CD4-positive, alpha-beta T cell (primary cell): ENCODE measurements around the gene SULF2. TPM values are rescaled to one million over a fixed set of nuclear protein-coding genes. Genes with fewer than 3 reads are reported as not detected.

Experiments
- ATAC-seq: fragments of 200-7000 bp; cut with Tn5 transposase; one replicate; pipeline ENCODE4 v1.10.0; 2022; ENCODE audit warnings: mild to moderate bottlenecking; ENCODE audit not compliant: poor library complexity
- CTCF ChIA-PET: fragments of 350-600 bp; sonication (Branson Sonifier 250); formaldehyde crosslinking; loops from one replicate; lab custom pipeline; 2021; ENCODE audit warnings: antibody characterized with exemption, inconsistent platforms; lab: Charles Lee
- POLR2A ChIA-PET: fragments of 350-600 bp; sonication (Branson Sonifier 250); formaldehyde crosslinking; loops from one replicate; lab custom pipeline; 2021; ENCODE audit warnings: antibody characterized with exemption, inconsistent platforms; lab: Charles Lee
- DNase-seq, 14 experiments: peaks; one replicate each; pipeline ENCODE4 v3.0.0-alpha.2; 2013 to 2020; ENCODE audit warnings: mixed read lengths in 2 of 14
- H3K27ac ChIP-seq, 2 donors: one replicate each; pipeline versions ENCODE4 v1.5.1 to v1.7.0; 2013; ENCODE audit warnings: low read length in 2 of 2, low read depth in 1 of 2, mild to moderate bottlenecking in 1 of 2
- H3K27me3 ChIP-seq, 2 experiments: 1 replicate in 1 of 2; 2 replicates in 1 of 2; pipeline versions ENCODE4 v1.6.1 to v1.7.0; 2013; ENCODE audit warnings: low read length in 2 of 2, control low read depth in 1 of 2, mild to moderate bottlenecking in 1 of 2, moderate library complexity in 1 of 2; ENCODE audit not compliant: insufficient read depth in 2 of 2, control insufficient read depth in 1 of 2
- H3K36me3 ChIP-seq: one replicate; pipeline ENCODE4 v1.6.1; 2013; ENCODE audit warnings: low read length, control low read depth; ENCODE audit not compliant: insufficient read depth
- H3K4me1 ChIP-seq: one replicate; pipeline ENCODE4 v1.6.1; 2013; ENCODE audit warnings: low read length, control low read depth; ENCODE audit not compliant: insufficient read depth
- H3K4me3 ChIP-seq: one replicate; pipeline ENCODE4 v1.5.1; 2013; ENCODE audit warnings: mild to moderate bottlenecking, low read length, moderate library complexity
- H3K9me3 ChIP-seq, 2 experiments: 1 replicate in 1 of 2; 2 replicates in 1 of 2; pipeline versions ENCODE4 v1.6.1 to v1.7.0; 2013; ENCODE audit warnings: low read length in 2 of 2, mild to moderate bottlenecking in 2 of 2, control low read depth in 1 of 2, moderate library complexity in 1 of 2; ENCODE audit not compliant: control insufficient read depth in 1 of 2, insufficient read depth in 1 of 2
- H3K27ac Mint-ChIP-seq: one replicate; pipeline ENCODE4 v1.8.0; 2020; ENCODE audit warnings: mixed read lengths
- H3K27me3 Mint-ChIP-seq: one replicate; pipeline ENCODE4 v1.8.0; 2021; ENCODE audit warnings: mixed read lengths
- H3K36me3 Mint-ChIP-seq: one replicate; pipeline ENCODE4 v1.8.0; 2021; ENCODE audit warnings: low read depth, mixed read lengths
- H3K4me1 Mint-ChIP-seq: one replicate; pipeline ENCODE4 v1.8.0; 2021; ENCODE audit warnings: low read depth, mixed read lengths
- H3K4me3 Mint-ChIP-seq: one replicate; pipeline ENCODE4 v1.8.0; 2020; ENCODE audit warnings: mild to moderate bottlenecking, mixed read lengths
- H3K9me3 Mint-ChIP-seq: one replicate; pipeline ENCODE4 v1.8.0; 2020; ENCODE audit warnings: mixed read lengths
- CTCF ChIP-seq: fragments of 200-600 bp; IDR thresholded peaks from one replicate; pipeline ENCODE4 v1.8.0; 2022; ENCODE audit warnings: antibody characterized with exemption, mild to moderate bottlenecking
- intact Hi-C, 2 experiments: fragments of 100-400 bp; cut with DNase I in 1 of 2; cut with micrococcal nuclease in 1 of 2; formaldehyde crosslinking; loops; one replicate each; pipeline versions ENCODE4 v1.15.1 to v1.9.0; 2023 to 2025; cut with DNase I, micrococcal nuclease
- total RNA-seq, 174 experiments: library from RNA in 2 of 174; stranded (reverse) in 2 of 174; gene quantifications; one replicate each; pipeline ENCODE4 v1.2.3 and lab custom pipeline; 2021 to 2026

SULF2 gene
- total RNA-seq, 2 experiments from 2014 or later = 1.5 to 2.8 TPM

- intact Hi-C loops = no loop called here
- ATAC-seq (no peak), DNase-seq (no peak)
- peaks cover 4% of the 10 kb centered on the region for H3K27me3 Mint-ChIP-seq
- no peaks in the 10 kb centered on the region for H3K36me3 Mint-ChIP-seq
- H3K27me3 ChIP-seq = no peaks in the 10 kb centered on the region
- H3K4me3 Mint-ChIP-seq = no peak overlapping the region
- no peak for TF ChIP-seq CTCF
- no peaks in the 10 kb centered on the region for H3K9me3 Mint-ChIP-seq
- no peak overlapping the region for H3K4me3 ChIP-seq
- no peak overlapping the region for H3K27ac Mint-ChIP-seq
- H3K4me1 ChIP-seq = no peaks in the 10 kb centered on the region
- POLR2A ChIA-PET = no interaction called here
- H3K36me3 ChIP-seq = no peaks in the 10 kb centered on the region
- no peaks in the 10 kb centered on the region for H3K9me3 ChIP-seq
- no peak overlapping the region for H3K27ac ChIP-seq
- CTCF ChIA-PET = no interaction called here
- H3K4me1 Mint-ChIP-seq = peaks cover 6% of the 10 kb centered on the region
Observed at GRCh38 chr20:47699818-47700217, 85.5 kb downstream of the SULF2 start.

GRCh38 chr20:47698142-47698541 is 87.1 kb downstream of the SULF2 start:
- CTCF ChIA-PET = no interaction called here
- H3K27me3 ChIP-seq = no peaks in the 10 kb centered on the region
- DNase-seq (no peak), ATAC-seq (no peak)
- H3K4me3 ChIP-seq = no peak overlapping the region
- H3K27me3 Mint-ChIP-seq = no peaks in the 10 kb centered on the region
- H3K4me1 Mint-ChIP-seq = peaks cover 6% of the 10 kb centered on the region
- no peaks in the 10 kb centered on the region for H3K36me3 ChIP-seq
- no peak overlapping the region for H3K27ac ChIP-seq
- intact Hi-C loops = no loop called here
- H3K9me3 Mint-ChIP-seq = no peaks in the 10 kb centered on the region
- TF ChIP-seq CTCF = no peak
- no peak overlapping the region for H3K27ac Mint-ChIP-seq
- POLR2A ChIA-PET = no interaction called here
- H3K4me3 Mint-ChIP-seq = no peak overlapping the region
- H3K9me3 ChIP-seq = peaks cover 0 to 4% of the 10 kb centered on the region in 2 experiments
- H3K36me3 Mint-ChIP-seq = no peaks in the 10 kb centered on the region
- H3K4me1 ChIP-seq = no peaks in the 10 kb centered on the region

- ATAC-seq = no peak
- H3K4me3 Mint-ChIP-seq = no peak overlapping the region
- no peak for DNase-seq
Observed at GRCh38 chr20:47696856-47697255, 88.4 kb downstream of the SULF2 start.

More at GRCh38 chr20:47696856-47697255, 88.4 kb downstream of the SULF2 start:
- Histone ChIP-seq H3K36me3 (no peaks in the 10 kb centered on the region), H3K27me3 (no peaks in the 10 kb centered on the region), H3K4me3 (no peak overlapping the region), H3K4me1 (no peaks in the 10 kb centered on the region), H3K9me3 (peaks cover 0 to 4% of the 10 kb centered on the region in 2 experiments), H3K27ac (no peak overlapping the region)
- Mint-ChIP-seq H3K27me3 (no peaks in the 10 kb centered on the region), H3K36me3 (no peaks in the 10 kb centered on the region), H3K4me1 (peaks cover 6% of the 10 kb centered on the region), H3K27ac (no peak overlapping the region), H3K9me3 (no peaks in the 10 kb centered on the region)
- POLR2A ChIA-PET = no interaction called here
- CTCF ChIA-PET = no interaction called here
- no peak for TF ChIP-seq CTCF
- intact Hi-C loops = no loop called here
